Osteocyte (in vitro differentiated cells): ENCODE data around the gene KIR3DL3. TPM values are rescaled to one million over a fixed set of nuclear protein-coding genes. Genes with fewer than 3 reads are reported as not detected.
"Not testable (repeated sequence)": the region's sequence is repeated elsewhere in the genome, so short reads cannot be mapped to it uniquely, and the experiment has no call there.

Experiments
- DNase-seq: peaks from one replicate; pipeline ENCODE4 v3.0.0; 2021; ENCODE audit warnings: mixed read lengths; ENCODE audit not compliant: unreplicated experiment; ENCODE audit errors: extremely low spot score
- H3K27ac Mint-ChIP-seq: one replicate; pipeline ENCODE4 v1.8.0; 2021; ENCODE audit warnings: mild to moderate bottlenecking, mixed read lengths; ENCODE audit not compliant: unreplicated experiment
- H3K27me3 Mint-ChIP-seq: one replicate; pipeline ENCODE4 v1.8.0; 2021; ENCODE audit warnings: mixed read lengths; ENCODE audit not compliant: unreplicated experiment
- H3K36me3 Mint-ChIP-seq: one replicate; pipeline ENCODE4 v1.8.0; 2021; ENCODE audit warnings: mixed read lengths; ENCODE audit not compliant: unreplicated experiment
- H3K4me1 Mint-ChIP-seq: one replicate; pipeline ENCODE4 v1.8.0; 2021; ENCODE audit warnings: mixed read lengths; ENCODE audit not compliant: unreplicated experiment
- H3K4me3 Mint-ChIP-seq: one replicate; pipeline ENCODE4 v1.8.0; 2021; ENCODE audit warnings: mild to moderate bottlenecking, moderate library complexity, mixed read lengths; ENCODE audit not compliant: unreplicated experiment
- H3K9me3 Mint-ChIP-seq: one replicate; pipeline ENCODE4 v1.8.0; 2021; ENCODE audit warnings: mixed read lengths; ENCODE audit not compliant: unreplicated experiment
- CTCF ChIP-seq: fragments of 200-600 bp; sonication (generic); IDR thresholded peaks from 2 replicates; pipeline ENCODE4 v1.5.0; 2021; ENCODE audit warnings: antibody characterized with exemption, mild to moderate bottlenecking, moderate library complexity
- total RNA-seq: library from RNA; stranded (reverse); gene quantifications from 2 replicates; pipeline ENCODE4 v1.2.1, GENCODE V29; 2021

Gene KIR3DL3
- total RNA-seq, 1 donor from 2014 or later: not detected

DNA sequence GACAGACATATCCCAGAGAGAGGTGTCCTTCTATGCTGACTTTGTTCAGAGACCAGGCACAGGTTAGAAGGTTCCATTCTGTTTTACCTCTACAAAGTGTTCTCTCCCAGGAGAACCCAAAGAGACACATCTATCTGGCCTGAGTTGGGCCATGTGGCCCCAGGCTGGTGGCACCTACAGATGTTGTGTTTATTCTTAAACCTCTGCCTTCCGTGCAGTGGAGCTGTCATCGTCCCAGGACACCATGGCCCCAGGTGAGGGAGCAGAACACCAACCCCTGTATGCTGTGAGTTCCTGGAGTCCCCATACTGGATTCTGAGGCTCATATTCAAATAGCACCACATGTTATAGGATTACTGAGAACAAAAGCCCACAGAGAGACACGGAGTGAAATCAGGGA is 3.9 kb downstream of the KIR3DL3 start:
- H3K27me3 Mint-ChIP-seq: no peaks in the 10 kb centered on the region
- peak; percentile 44 for DNase-seq
- H3K4me3 Mint-ChIP-seq: no peak overlapping the region
- no peak overlapping the region for H3K27ac Mint-ChIP-seq
- no peak for TF ChIP-seq CTCF
- H3K36me3 Mint-ChIP-seq: no peaks in the 10 kb centered on the region
- H3K9me3 Mint-ChIP-seq: peaks cover 65% of the 10 kb centered on the region
- no peaks in the 10 kb centered on the region for H3K4me1 Mint-ChIP-seq

GRCh38 chr19:54729416-54730188 is 5.4 kb downstream of the KIR3DL3 start:
- Mint-ChIP-seq H3K4me3 (no peak overlapping the region), H3K36me3 (no peaks in the 10 kb centered on the region), H3K9me3 (peaks cover 68% of the 10 kb centered on the region), H3K27ac (no peak overlapping the region), H3K4me1 (no peaks in the 10 kb centered on the region), H3K27me3 (no peaks in the 10 kb centered on the region)
- no peak for TF ChIP-seq CTCF
- DNase-seq: peak; percentile 68

DNA sequence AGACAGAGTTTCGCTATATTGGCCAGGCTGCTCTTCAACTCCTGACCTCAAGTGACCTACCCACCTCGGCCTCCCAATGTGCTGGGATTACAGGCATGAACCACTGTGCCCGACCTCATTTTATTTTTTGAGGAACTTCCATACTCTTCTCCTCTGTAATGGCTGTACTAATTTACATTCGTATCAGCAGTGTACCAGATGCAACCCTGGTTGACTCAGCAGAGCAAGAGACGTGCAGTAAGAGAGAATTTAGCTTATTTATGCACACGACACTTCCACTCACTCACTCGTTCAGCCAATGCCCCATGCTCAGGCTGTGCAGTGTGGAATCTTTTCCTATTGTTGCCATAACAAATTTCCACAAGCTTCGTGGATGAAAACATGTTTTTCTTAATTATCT is 6.9 kb downstream of the KIR3DL3 start:
- TF ChIP-seq CTCF: no peak
- Mint-ChIP-seq H3K9me3 (peaks cover 59% of the 10 kb centered on the region), H3K27me3 (no peaks in the 10 kb centered on the region), H3K36me3 (no peaks in the 10 kb centered on the region), H3K4me1 (no peaks in the 10 kb centered on the region), H3K4me3 (no peak overlapping the region), H3K27ac (no peak overlapping the region)
- DNase-seq: no peak

GRCh38 chr19:54738306-54738705 is 14.1 kb downstream of the KIR3DL3 start, which contains the start of gene KIR2DL3:
KIR2DL3 (plus strand) TSS chr19:54738513; CDS start chr19:54738546, 33 bp downstream.
- not testable (repeated sequence) for H3K4me1 Mint-ChIP-seq, H3K36me3 Mint-ChIP-seq, H3K4me3 Mint-ChIP-seq, H3K27ac Mint-ChIP-seq, H3K27me3 Mint-ChIP-seq
- peak; percentile 68 for DNase-seq
- H3K9me3 Mint-ChIP-seq: peaks cover 45% of the 10 kb centered on the region

DNA sequence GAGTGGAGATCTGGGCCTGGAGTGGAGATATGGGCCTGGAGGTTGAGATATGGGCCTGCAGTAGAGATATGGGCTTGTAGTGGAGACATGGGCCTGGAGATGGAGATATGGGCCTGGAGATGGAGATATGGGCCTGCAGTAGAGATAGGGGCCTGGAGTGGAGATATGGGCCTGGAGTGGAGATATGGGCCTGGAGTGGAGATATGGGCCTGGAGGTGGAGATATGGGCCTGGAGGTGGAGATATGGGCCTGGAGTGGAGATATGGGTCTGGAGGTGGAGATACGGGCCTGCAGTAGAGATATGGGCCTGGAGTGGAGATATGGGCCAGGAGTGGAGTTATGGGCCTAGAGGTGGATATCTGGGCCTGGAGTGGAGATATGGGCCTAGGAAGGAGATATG is 14.5 kb downstream of the KIR3DL3 start:
- DNase-seq: no peak
- no peaks in the 10 kb centered on the region for H3K27me3 Mint-ChIP-seq
- H3K27ac Mint-ChIP-seq: no peak overlapping the region
- peaks cover 43% of the 10 kb centered on the region for H3K9me3 Mint-ChIP-seq
- H3K4me3 Mint-ChIP-seq: no peak overlapping the region
- TF ChIP-seq CTCF: no peak
- H3K4me1 Mint-ChIP-seq: no peaks in the 10 kb centered on the region
- H3K36me3 Mint-ChIP-seq: peaks cover 2% of the 10 kb centered on the region
